SK-N-SH treated with all-trans-retinoic acid at 6 μM for 48 hours (cell line): ENCODE data around the gene LCAT.

ENCODE experiments used
- ATAC-seq: fragments of 200-7000 bp; cut with Tn5 transposase; 3 replicates; pipeline ENCODE4 v1.9.1; 2020; ENCODE audit warnings: mild to moderate bottlenecking, moderate library complexity
- ARNTL ChIP-seq: fragments of 450-650 bp; formaldehyde crosslinking; IDR thresholded peaks from 2 replicates; pipeline ENCODE4 v1.5.0; 2020; ENCODE audit warnings: low read depth, mild to moderate bottlenecking, moderate library complexity, borderline replicate concordance
- BACH2 ChIP-seq: fragments of 250-450 bp; sonication (Bioruptor Pico); IDR thresholded peaks from 2 replicates; pipeline ENCODE4 v1.9.0; 2021; ENCODE audit warnings: mild to moderate bottlenecking, borderline replicate concordance
- CSDC2 ChIP-seq: fragments of 250-450 bp; sonication (Bioruptor Pico); IDR thresholded peaks from 2 replicates; pipeline ENCODE4 v1.5.0; 2020; ENCODE audit warnings: mild to moderate bottlenecking, moderate library complexity
- ESRRG ChIP-seq: fragments of 250-450 bp; sonication (Bioruptor Pico); IDR thresholded peaks from 2 replicates; pipeline ENCODE4 v1.6.1; 2021; ENCODE audit warnings: mild to moderate bottlenecking
- GLIS3 ChIP-seq: fragments of 250-450 bp; sonication (Bioruptor Pico); IDR thresholded peaks from 2 replicates; pipeline ENCODE4 v1.5.0; 2020; ENCODE audit warnings: mild to moderate bottlenecking, moderate library complexity
- ISL1 ChIP-seq: fragments of 250-450 bp; sonication (Bioruptor Pico); IDR thresholded peaks from 2 replicates; pipeline ENCODE4 v2.1.2; 2022; ENCODE audit warnings: mild to moderate bottlenecking, moderate library complexity
- OSR1 ChIP-seq: fragments of 250-450 bp; sonication (Bioruptor Pico); IDR thresholded peaks from 2 replicates; pipeline ENCODE4 v1.8.0; 2022; ENCODE audit warnings: moderate library complexity, mild to moderate bottlenecking, inconsistent platforms
- PPARA ChIP-seq: fragments of 250-450 bp; sonication (Bioruptor Pico); IDR thresholded peaks from 2 replicates; pipeline ENCODE4 v1.5.0; 2020; ENCODE audit warnings: mild to moderate bottlenecking, borderline replicate concordance
- RARB ChIP-seq: fragments of 250-450 bp; sonication (Bioruptor Pico); IDR thresholded peaks from 2 replicates; pipeline ENCODE4 v1.8.0; 2021; ENCODE audit warnings: mild to moderate bottlenecking, moderate library complexity
- SNAI2 ChIP-seq: fragments of 250-450 bp; sonication (Bioruptor Pico); IDR thresholded peaks from 2 replicates; pipeline ENCODE4 v1.5.0; 2020; ENCODE audit warnings: mild to moderate bottlenecking, moderate library complexity
- TCF4 ChIP-seq: fragments of 250-450 bp; sonication (Bioruptor Pico); IDR thresholded peaks from 2 replicates; pipeline ENCODE4 v1.8.0; 2021; ENCODE audit warnings: mild to moderate bottlenecking, moderate library complexity, borderline replicate concordance
- TOX ChIP-seq: fragments of 250-450 bp; sonication (Bioruptor Pico); IDR thresholded peaks from 2 replicates; pipeline ENCODE4 v1.8.0; 2021; ENCODE audit warnings: mild to moderate bottlenecking, moderate library complexity, borderline replicate concordance
- ZC3H10 ChIP-seq: fragments of 250-450 bp; sonication (Bioruptor Pico); IDR thresholded peaks from 2 replicates; pipeline ENCODE4 v1.5.1; 2021; ENCODE audit warnings: mild to moderate bottlenecking, moderate library complexity
- ZFP3 ChIP-seq: fragments of 250-450 bp; sonication (Bioruptor Pico); IDR thresholded peaks from 2 replicates; pipeline ENCODE4 v1.5.0; 2020; ENCODE audit warnings: mild to moderate bottlenecking, moderate library complexity
- ZNF565 ChIP-seq: fragments of 450-650 bp; formaldehyde crosslinking; conservative IDR thresholded peaks from 2 replicates; pipeline ENCODE4 v1.5.0; 2020; ENCODE audit warnings: low read depth, mild to moderate bottlenecking, moderate library complexity
- ZNF70 ChIP-seq: fragments of 450-650 bp; formaldehyde crosslinking; IDR thresholded peaks from 2 replicates; pipeline ENCODE4 v1.5.0; 2020; ENCODE audit warnings: mild to moderate bottlenecking, moderate library complexity
- ZNF8 ChIP-seq: fragments of 450-650 bp; formaldehyde crosslinking; IDR thresholded peaks from 2 replicates; pipeline ENCODE4 v1.5.0; 2020; ENCODE audit warnings: mild to moderate bottlenecking, moderate library complexity
- TF ChIP-seq, protein P1 (sequence below): fragments of 250-450 bp; sonication (Bioruptor Pico); IDR thresholded peaks from 2 replicates; pipeline ENCODE4 v1.5.1; 2021; ENCODE audit warnings: mild to moderate bottlenecking, moderate library complexity
- TF ChIP-seq, protein P2 (sequence below): fragments of 250-450 bp; sonication (Bioruptor Pico); IDR thresholded peaks from 2 replicates; pipeline ENCODE4 v1.8.0; 2020; ENCODE audit warnings: mild to moderate bottlenecking, moderate library complexity, borderline replicate concordance
- TF ChIP-seq, protein P3 (sequence below): fragments of 250-450 bp; sonication (Bioruptor Pico); IDR thresholded peaks from 2 replicates; pipeline ENCODE4 v1.5.0; 2020; ENCODE audit warnings: mild to moderate bottlenecking, moderate library complexity
- TF ChIP-seq, protein P4 (sequence below): fragments of 250-450 bp; sonication (Bioruptor Pico); IDR thresholded peaks from 2 replicates; pipeline ENCODE4 v1.8.0; 2021; ENCODE audit warnings: low read depth, mild to moderate bottlenecking, moderate library complexity, borderline replicate concordance
- TF ChIP-seq, protein P5 (sequence below): fragments of 250-450 bp; sonication (Bioruptor Pico); IDR thresholded peaks from 2 replicates; pipeline ENCODE4 v1.5.1; 2020; ENCODE audit warnings: low read depth, mild to moderate bottlenecking, moderate library complexity

LCAT gene, protein sequence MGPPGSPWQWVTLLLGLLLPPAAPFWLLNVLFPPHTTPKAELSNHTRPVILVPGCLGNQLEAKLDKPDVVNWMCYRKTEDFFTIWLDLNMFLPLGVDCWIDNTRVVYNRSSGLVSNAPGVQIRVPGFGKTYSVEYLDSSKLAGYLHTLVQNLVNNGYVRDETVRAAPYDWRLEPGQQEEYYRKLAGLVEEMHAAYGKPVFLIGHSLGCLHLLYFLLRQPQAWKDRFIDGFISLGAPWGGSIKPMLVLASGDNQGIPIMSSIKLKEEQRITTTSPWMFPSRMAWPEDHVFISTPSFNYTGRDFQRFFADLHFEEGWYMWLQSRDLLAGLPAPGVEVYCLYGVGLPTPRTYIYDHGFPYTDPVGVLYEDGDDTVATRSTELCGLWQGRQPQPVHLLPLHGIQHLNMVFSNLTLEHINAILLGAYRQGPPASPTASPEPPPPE

DNA sequence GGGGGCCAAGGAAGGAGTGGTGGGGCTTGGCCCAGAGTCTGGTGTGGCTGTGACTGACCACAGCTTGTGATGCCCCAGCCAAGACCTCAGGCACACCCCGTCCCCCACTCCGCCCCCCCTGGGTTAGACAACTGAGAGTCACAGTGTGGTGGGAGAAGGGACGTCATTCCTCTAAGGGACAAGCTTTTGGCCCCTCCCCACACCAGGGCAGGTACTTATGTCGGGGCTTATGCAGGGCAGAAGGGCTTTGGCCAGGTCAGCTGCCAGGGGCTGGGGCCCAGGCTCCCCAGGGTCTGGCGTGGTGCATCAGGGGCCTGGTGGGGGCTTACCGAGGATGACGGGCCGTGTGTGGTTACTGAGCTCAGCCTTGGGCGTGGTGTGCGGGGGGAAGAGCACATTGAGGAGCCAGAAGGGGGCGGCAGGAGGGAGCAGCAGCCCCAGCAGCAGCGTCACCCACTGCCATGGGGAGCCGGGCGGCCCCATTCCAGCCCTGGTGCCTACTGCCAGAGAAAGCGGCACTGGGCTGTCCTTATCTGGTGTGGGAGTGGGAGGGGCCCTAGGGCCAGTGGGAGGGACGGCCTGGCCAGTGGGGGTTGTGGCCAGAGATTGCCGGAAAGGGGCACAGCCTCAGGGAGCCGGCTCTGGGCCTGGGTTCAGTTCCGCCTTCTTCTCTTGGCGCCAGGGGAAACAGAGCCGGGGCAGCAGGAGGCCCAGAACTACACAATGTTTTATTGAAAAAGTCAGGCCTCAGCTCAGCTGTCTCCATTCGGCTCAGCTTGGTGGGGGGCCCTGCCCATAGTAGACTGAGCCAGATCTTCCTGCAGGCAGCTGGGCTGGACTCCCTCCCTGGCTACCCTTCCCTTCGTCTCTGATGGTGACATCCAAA, at the start of gene LCAT:
TSS of gene LCAT (minus strand) at position 502 of the 886 bp plus-strand sequence. CDS start at position 483, 19 bp downstream.
- TF ChIP-seq, protein P1, sequence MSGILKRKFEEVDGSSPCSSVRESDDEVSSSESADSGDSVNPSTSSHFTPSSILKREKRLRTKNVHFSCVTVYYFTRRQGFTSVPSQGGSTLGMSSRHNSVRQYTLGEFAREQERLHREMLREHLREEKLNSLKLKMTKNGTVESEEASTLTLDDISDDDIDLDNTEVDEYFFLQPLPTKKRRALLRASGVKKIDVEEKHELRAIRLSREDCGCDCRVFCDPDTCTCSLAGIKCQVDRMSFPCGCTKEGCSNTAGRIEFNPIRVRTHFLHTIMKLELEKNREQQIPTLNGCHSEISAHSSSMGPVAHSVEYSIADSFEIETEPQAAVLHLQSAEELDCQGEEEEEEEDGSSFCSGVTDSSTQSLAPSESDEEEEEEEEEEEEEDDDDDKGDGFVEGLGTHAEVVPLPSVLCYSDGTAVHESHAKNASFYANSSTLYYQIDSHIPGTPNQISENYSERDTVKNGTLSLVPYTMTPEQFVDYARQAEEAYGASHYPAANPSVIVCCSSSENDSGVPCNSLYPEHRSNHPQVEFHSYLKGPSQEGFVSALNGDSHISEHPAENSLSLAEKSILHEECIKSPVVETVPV (CRISPR knock-in tag), result no peak
- TF ChIP-seq PPARA (CRISPR knock-in tag) (no peak), ESRRG (no peak), ARNTL (CRISPR knock-in tag) (no peak), ZFP3 (CRISPR knock-in tag) (no peak), ZNF8 (CRISPR knock-in tag) (no peak), CSDC2 (CRISPR knock-in tag) (no peak), TOX (CRISPR knock-in tag) (no peak)
- TF ChIP-seq, protein P2, sequence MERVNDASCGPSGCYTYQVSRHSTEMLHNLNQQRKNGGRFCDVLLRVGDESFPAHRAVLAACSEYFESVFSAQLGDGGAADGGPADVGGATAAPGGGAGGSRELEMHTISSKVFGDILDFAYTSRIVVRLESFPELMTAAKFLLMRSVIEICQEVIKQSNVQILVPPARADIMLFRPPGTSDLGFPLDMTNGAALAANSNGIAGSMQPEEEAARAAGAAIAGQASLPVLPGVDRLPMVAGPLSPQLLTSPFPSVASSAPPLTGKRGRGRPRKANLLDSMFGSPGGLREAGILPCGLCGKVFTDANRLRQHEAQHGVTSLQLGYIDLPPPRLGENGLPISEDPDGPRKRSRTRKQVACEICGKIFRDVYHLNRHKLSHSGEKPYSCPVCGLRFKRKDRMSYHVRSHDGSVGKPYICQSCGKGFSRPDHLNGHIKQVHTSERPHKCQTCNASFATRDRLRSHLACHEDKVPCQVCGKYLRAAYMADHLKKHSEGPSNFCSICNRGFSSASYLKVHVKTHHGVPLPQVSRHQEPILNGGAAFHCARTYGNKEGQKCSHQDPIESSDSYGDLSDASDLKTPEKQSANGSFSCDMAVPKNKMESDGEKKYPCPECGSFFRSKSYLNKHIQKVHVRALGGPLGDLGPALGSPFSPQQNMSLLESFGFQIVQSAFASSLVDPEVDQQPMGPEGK (CRISPR knock-in tag), result no peak
- no peak for ATAC-seq

- ATAC-seq, result peak; percentile 99
- TF ChIP-seq ISL1 (no peak), GLIS3 (CRISPR knock-in tag) (no peak)
Measured at GRCh38 chr16:67993207-67994039, 49.5 kb upstream of the LCAT start.

GRCh38 chr16:67992661-67993206, 48.8 kb upstream of the LCAT start:
- ATAC-seq, result peak; percentile 5; the same call in 2 of the 3 replicates
- TF ChIP-seq GLIS3 (CRISPR knock-in tag) (no peak), ZNF565 (no peak), ZC3H10 (CRISPR knock-in tag) (no peak), ZNF8 (CRISPR knock-in tag) (no peak), ESRRG (no peak), ISL1 (no peak), SNAI2 (no peak), BACH2 (CRISPR knock-in tag) (no peak), ZNF70 (no peak), ZFP3 (CRISPR knock-in tag) (no peak), RARB (CRISPR knock-in tag) (no peak), OSR1 (CRISPR knock-in tag) (no peak), TCF4 (no peak)
- TF ChIP-seq, protein P1 (CRISPR knock-in tag), result no peak
- TF ChIP-seq, protein P3, sequence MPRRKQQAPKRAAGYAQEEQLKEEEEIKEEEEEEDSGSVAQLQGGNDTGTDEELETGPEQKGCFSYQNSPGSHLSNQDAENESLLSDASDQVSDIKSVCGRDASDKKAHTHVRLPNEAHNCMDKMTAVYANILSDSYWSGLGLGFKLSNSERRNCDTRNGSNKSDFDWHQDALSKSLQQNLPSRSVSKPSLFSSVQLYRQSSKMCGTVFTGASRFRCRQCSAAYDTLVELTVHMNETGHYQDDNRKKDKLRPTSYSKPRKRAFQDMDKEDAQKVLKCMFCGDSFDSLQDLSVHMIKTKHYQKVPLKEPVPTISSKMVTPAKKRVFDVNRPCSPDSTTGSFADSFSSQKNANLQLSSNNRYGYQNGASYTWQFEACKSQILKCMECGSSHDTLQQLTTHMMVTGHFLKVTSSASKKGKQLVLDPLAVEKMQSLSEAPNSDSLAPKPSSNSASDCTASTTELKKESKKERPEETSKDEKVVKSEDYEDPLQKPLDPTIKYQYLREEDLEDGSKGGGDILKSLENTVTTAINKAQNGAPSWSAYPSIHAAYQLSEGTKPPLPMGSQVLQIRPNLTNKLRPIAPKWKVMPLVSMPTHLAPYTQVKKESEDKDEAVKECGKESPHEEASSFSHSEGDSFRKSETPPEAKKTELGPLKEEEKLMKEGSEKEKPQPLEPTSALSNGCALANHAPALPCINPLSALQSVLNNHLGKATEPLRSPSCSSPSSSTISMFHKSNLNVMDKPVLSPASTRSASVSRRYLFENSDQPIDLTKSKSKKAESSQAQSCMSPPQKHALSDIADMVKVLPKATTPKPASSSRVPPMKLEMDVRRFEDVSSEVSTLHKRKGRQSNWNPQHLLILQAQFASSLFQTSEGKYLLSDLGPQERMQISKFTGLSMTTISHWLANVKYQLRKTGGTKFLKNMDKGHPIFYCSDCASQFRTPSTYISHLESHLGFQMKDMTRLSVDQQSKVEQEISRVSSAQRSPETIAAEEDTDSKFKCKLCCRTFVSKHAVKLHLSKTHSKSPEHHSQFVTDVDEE (CRISPR knock-in tag), result no peak
- TF ChIP-seq, protein P4, sequence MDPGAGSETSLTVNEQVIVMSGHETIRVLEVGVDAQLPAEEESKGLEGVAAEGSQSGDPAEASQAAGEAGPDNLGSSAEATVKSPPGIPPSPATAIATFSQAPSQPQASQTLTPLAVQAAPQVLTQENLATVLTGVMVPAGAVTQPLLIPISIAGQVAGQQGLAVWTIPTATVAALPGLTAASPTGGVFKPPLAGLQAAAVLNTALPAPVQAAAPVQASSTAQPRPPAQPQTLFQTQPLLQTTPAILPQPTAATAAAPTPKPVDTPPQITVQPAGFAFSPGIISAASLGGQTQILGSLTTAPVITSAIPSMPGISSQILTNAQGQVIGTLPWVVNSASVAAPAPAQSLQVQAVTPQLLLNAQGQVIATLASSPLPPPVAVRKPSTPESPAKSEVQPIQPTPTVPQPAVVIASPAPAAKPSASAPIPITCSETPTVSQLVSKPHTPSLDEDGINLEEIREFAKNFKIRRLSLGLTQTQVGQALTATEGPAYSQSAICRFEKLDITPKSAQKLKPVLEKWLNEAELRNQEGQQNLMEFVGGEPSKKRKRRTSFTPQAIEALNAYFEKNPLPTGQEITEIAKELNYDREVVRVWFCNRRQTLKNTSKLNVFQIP, result no peak
- TF ChIP-seq, protein P5, sequence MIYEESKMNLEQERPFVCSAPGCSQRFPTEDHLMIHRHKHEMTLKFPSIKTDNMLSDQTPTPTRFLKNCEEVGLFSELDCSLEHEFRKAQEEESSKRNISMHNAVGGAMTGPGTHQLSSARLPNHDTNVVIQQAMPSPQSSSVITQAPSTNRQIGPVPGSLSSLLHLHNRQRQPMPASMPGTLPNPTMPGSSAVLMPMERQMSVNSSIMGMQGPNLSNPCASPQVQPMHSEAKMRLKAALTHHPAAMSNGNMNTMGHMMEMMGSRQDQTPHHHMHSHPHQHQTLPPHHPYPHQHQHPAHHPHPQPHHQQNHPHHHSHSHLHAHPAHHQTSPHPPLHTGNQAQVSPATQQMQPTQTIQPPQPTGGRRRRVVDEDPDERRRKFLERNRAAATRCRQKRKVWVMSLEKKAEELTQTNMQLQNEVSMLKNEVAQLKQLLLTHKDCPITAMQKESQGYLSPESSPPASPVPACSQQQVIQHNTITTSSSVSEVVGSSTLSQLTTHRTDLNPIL (CRISPR knock-in tag), result no peak
